GF-D8 (cell line): ENCODE measurements around the gene UBR7.
"Not testable (repeated sequence)": the region's sequence is repeated elsewhere in the genome, so short reads cannot be mapped to it uniquely, and the experiment has no call there.

Experiments used
- DNase-seq: peaks from one replicate; lab custom pipeline; 2025; lab: John Stamatoyannopoulos, UW

UBR7 gene

GRCh38 chr14:93206793-93207467 is at the start of gene UBR7, which contains the start of gene GON7:
Gene UBR7 (plus strand): TSS chr14:93207256. CDS start chr14:93207292, 36 bp downstream.
Gene GON7 (minus strand): TSS chr14:93207065. CDS start chr14:93207037, 28 bp downstream.
- peak; percentile 63 for DNase-seq

- not testable (repeated sequence) for DNase-seq
Observed at GRCh38 chr14:93158349-93158748, 48.7 kb upstream of the UBR7 start.

- not testable (repeated sequence) for DNase-seq
Observed at GRCh38 chr14:93159625-93160352, 47.3 kb upstream of the UBR7 start.

- DNase-seq, result no peak
Observed at GRCh38 chr14:93160353-93160801, 46.7 kb upstream of the UBR7 start.

- DNase-seq, result no peak
Observed at GRCh38 chr14:93161411-93161940, 45.6 kb upstream of the UBR7 start.

- DNase-seq, result peak; percentile 15
Observed at GRCh38 chr14:93163564-93163963, 43.5 kb upstream of the UBR7 start.

- DNase-seq, result not testable (repeated sequence)
Observed at GRCh38 chr14:93165271-93166265, 41.5 kb upstream of the UBR7 start.

GRCh38 chr14:93168610-93169009 is 38.4 kb upstream of the UBR7 start:
- not testable (repeated sequence) for DNase-seq

GRCh38 chr14:93169619-93170018 is 37.4 kb upstream of the UBR7 start:
- not testable (repeated sequence) for DNase-seq

GRCh38 chr14:93170141-93170540 is 36.9 kb upstream of the UBR7 start:
- not testable (repeated sequence) for DNase-seq

- no peak for DNase-seq
Observed at GRCh38 chr14:93171376-93171775, 35.7 kb upstream of the UBR7 start.

- DNase-seq, result no peak
Observed at GRCh38 chr14:93173943-93174395, 33.1 kb upstream of the UBR7 start.

GRCh38 chr14:93174731-93175130 is 32.3 kb upstream of the UBR7 start:
- not testable (repeated sequence) for DNase-seq

- no peak for DNase-seq
Observed at GRCh38 chr14:93175492-93175891, 31.6 kb upstream of the UBR7 start.

- DNase-seq, result no peak
Observed at GRCh38 chr14:93183596-93184317, 23.3 kb upstream of the UBR7 start.

GRCh38 chr14:93184391-93185348 is 22.4 kb upstream of the UBR7 start, which contains the start of the genes LYSET and MOAP1:
Gene LYSET (plus strand): TSS chr14:93185317. CDS start chr14:93185406, 89 bp downstream.
Gene MOAP1 (minus strand): TSS chr14:93184897. CDS start chr14:93184242, 655 bp downstream.
- peak; percentile 37 for DNase-seq

- no peak for DNase-seq
Observed at GRCh38 chr14:93185349-93185720, 21.7 kb upstream of the UBR7 start.

- DNase-seq, result peak; percentile 20
Observed at GRCh38 chr14:93186466-93186865, 20.6 kb upstream of the UBR7 start.

GRCh38 chr14:93186956-93187355 is 20.1 kb upstream of the UBR7 start:
- no peak for DNase-seq
